KOPT-K1 (cell line): ENCODE measurements around the gene NUCB1.

Experiments
- H3K27ac ChIP-seq: fragments of 200-600 bp; sonication (generic); 2 replicates; pipeline ENCODE4 v1.5.1; 2016; ENCODE audit warnings: antibody characterized with exemption, mild to moderate bottlenecking, low read depth, low read length; ENCODE audit not compliant: poor library complexity, severe bottlenecking
- H3K36me3 ChIP-seq: fragments of 200-600 bp; sonication (generic); 2 replicates; pipeline ENCODE4 v1.5.1; 2017; ENCODE audit warnings: antibody characterized with exemption, mild to moderate bottlenecking, low read length, moderate library complexity; ENCODE audit not compliant: insufficient read depth
- H3K9me3 ChIP-seq: fragments of 200-600 bp; sonication (generic); 2 replicates; pipeline ENCODE4 v1.5.1; 2017; ENCODE audit warnings: antibody characterized with exemption, low read length, mild to moderate bottlenecking; ENCODE audit not compliant: insufficient read depth, poor library complexity, severe bottlenecking

The NUCB1 gene

DNA sequence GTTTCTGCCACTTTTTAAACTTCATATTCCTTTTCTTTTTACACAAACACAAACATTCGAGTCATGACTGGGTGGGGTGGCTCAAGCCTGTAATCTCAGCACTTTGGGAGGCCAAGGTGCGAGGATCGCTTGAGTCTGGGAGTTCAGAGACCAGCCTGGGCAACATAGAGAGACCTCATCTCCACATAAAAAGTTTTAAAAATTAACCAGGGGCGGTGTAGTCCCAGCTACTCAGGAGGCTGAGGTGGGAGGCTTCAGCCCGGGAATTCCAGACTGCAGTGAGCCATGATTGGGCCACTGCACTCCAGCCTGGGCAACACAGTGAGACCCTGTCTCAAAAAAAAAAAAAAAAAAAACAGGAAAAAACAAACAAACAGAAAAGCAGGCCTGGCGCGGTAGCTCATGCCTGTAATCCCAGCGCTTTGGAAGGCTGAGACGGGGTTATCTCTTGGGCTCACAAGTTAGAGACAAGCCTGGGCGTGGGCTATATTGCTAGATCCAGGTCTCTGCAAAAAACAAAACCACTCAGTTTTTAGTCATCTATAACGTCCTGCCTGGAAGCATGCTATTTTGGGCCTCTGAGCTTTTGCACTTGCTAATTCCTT, 54.0 kb downstream of the NUCB1 start:
- peak overlapping the region; percentile 88 for H3K27ac ChIP-seq
- peaks cover 22% of the 10 kb centered on the region for H3K36me3 ChIP-seq
- no peaks in the 10 kb centered on the region for H3K9me3 ChIP-seq

DNA sequence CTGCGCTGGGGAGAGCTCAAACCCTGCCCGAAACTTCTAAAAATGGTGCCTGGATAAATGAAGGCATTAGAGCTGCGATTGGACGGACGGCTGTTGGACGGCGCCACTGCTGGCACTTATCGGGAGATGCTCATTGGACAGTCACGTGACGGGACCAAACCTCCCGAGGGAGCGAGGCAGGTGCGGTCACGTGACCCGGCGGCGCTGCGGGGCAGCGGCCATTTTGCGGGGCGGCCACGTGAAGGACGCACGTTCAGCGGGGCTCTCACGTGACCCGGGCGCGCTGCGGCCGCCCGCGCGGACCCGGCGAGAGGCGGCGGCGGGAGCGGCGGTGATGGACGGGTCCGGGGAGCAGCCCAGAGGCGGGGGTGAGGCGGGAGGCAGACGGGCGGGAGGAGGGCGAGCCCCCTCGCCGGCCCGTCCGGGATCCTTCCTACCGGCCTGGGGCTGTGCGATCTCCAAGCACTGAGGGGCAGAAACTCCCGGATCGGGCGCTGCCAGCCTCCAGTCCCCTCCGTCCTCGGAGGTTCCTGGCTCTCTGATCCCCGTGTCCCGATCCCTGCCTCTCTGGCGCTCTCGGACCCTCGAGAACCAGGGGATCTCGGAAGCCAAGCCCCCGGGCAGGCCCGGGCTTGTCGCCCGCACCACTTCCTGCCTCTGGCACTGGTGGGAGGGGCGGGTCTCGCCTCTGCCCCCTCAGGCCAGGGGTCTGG, 54.6 kb downstream of the NUCB1 start, which contains the start of gene BAX:
BAX (plus strand) TSS at position 281 of the 713 bp plus-strand sequence; CDS start at position 335, 54 bp downstream.
- Histone ChIP-seq H3K9me3 (no peaks in the 10 kb centered on the region), H3K27ac (peak within 1 kb of the TSS; percentile 88), H3K36me3 (peaks cover 22% of the 10 kb centered on the region)

DNA sequence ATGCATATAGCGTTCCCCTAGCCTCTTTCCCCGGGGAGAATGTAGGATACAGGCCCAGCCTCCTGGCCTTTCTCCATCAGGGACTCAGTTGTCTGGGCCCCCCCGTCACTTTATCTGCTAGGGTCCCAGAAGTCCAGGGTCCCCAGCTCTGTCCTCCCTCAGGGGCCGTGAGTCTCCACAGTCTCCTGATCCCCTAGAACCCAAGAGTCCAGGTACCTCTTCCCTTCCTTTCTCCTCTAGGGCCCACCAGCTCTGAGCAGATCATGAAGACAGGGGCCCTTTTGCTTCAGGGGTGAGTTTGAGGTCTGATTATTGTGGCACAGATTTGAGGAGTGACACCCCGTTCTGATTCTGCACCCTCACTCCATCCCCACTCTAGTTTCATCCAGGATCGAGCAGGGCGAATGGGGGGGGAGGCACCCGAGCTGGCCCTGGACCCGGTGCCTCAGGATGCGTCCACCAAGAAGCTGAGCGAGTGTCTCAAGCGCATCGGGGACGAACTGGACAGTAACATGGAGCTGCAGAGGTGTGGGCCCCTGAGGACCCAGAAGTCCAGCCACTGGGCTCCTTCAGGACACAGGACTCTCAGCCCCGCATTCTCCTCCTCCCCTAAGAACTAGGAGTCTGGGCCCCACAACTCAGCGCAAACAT, 55.3 kb downstream of the NUCB1 start:
- Histone ChIP-seq H3K27ac (peak overlapping the region; percentile 88), H3K36me3 (peaks cover 22% of the 10 kb centered on the region), H3K9me3 (no peaks in the 10 kb centered on the region)

DNA sequence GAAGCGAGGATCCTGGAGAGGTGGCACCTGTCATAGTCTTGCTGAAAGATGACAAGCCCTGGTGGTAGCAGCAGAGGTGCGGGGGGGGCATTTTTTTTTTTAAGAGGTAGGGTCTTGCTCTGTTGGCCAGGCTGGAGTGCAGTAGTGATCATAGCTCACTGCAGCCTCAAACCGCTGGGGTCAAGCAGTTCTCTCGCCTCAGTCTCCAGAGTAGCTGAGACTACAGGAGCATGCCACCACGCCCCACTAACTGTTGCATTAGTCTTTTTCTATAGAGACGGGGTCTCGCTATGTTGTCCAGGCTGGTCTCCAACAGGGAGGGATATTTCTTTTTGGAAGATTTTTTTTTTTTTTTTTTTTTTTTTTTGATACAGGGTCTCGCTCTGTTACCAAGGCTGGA, 57.9 kb downstream of the NUCB1 start:
- Histone ChIP-seq H3K36me3 (peaks cover 30% of the 10 kb centered on the region), H3K9me3 (no peaks in the 10 kb centered on the region), H3K27ac (no peak overlapping the region)

DNA sequence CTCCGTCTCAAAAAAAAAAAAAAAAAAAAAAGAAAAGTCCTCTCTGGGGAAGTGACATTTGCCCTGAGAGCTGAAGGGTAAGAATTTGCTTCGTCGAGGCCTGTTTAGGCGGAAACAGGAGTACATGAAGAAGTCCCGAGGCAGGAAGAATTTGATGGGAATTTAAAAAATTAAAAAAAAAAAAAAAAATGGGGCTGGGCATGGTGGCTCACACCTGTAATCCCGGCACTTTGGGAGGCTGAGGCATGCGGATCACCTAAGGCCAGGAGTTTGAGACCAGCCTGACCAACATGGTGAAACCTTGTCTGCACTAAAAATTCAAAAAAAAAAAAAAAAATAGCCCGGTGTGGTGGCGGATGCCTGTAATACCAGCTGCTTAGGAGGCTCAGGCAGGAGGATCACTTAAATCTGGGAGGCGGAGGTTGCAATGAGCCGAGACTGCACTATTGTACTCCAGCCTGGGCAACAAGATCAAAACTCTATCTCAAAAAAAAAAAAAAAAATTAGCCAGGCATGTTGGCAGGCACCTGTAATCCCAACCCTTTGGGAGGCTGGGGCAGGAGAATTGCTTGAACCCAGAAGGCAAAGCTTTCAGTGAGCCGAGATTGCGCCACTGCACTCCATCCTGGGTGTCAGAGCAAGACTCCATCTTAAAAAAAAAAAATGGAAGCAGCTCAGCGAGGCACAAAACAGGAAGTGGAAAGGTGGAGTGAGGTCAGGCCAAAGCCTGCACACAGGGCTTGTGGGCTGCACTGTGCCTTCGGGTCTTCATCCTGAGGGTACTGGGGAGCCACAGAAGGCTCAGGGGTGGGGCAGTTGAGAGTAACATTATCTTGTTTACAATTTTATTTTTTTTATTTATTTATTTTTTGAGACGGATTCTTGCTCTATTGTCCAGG, 59.5 kb downstream of the NUCB1 start:
- Histone ChIP-seq H3K9me3 (no peaks in the 10 kb centered on the region), H3K36me3 (peaks cover 30% of the 10 kb centered on the region), H3K27ac (no peak overlapping the region)

DNA sequence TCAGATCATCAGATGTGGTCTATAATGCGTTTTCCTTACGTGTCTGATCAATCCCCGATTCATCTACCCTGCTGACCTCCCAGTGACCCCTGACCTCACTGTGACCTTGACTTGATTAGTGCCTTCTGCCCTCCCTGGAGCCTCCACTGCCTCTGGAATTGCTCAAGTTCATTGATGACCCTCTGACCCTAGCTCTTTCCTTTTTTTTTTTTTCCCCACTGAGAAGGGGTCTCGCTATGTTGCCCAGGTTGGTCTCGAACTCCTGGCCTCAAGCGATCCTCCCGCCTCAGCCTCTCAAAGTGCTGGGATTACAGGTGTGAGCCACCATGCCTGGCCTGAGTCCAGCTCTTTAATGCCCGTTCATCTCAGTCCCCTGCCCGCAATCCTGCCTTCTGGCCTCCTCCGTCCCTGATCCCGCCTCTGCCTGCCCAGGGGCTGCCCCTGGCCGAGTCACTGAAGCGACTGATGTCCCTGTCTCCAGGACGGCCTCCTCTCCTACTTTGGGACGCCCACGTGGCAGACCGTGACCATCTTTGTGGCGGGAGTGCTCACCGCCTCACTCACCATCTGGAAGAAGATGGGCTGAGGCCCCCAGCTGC, 61.0 kb downstream of the NUCB1 start:
- peaks cover 29% of the 10 kb centered on the region for H3K36me3 ChIP-seq
- no peaks in the 10 kb centered on the region for H3K9me3 ChIP-seq
- H3K27ac ChIP-seq = peak overlapping the region; percentile 85

DNA sequence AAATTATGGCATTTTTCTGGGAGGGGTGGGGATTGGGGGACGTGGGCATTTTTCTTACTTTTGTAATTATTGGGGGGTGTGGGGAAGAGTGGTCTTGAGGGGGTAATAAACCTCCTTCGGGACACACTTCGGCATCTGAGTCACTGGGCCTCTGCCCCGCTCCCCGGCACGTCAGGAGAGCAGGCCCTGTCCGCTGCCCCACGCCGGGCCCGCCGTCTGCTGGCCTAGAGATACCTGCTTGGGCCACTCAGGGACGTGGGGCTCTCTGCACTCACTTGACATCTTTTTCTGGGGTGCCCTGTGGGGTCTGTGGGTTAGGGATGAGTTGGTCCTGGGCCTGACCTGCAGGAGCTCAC, 61.5 kb downstream of the NUCB1 start:
- H3K9me3 ChIP-seq = no peaks in the 10 kb centered on the region
- H3K27ac ChIP-seq = peak overlapping the region; percentile 85
- peaks cover 31% of the 10 kb centered on the region for H3K36me3 ChIP-seq

DNA sequence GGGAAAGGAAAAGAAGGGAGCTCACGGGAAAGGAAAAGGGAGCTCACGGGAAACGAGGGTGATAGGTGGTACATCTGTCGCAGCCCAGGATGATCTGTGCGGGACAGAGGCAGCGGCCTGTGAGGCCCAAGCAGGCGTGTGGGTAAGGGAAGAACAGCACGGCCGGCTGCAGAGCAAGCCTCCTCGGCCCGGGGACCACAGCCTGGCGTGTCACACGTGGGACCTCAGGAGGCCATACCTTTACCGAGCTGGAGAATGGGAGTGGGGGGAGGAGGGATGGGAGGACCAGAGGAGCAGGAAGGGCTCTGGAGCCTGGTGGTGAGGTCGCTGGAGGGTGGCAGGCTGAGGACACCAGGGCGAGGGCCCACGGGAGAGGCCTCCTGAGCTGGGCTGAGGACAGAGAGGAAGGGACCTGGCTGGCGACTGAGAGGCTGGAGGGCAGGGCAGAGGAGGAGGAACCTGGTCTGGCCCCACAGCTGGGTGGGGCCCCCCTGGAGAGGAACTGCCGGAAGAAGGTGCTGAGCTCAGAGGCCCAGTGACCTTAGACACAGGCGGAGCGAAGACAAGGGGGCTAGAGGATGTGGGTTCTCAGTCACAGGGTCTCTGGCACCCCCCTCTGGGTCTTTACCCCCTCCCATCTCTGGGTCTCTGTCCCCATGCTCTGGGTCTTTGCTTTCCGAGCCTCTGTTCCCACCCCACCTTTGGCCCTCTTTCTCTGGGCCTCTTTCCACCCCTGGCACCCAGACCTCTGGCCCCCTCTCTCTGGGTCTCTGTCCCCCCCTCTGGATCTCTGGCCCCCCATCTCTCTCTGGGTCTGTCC, 62.1 kb downstream of the NUCB1 start:
- peaks cover 37% of the 10 kb centered on the region for H3K36me3 ChIP-seq

DNA sequence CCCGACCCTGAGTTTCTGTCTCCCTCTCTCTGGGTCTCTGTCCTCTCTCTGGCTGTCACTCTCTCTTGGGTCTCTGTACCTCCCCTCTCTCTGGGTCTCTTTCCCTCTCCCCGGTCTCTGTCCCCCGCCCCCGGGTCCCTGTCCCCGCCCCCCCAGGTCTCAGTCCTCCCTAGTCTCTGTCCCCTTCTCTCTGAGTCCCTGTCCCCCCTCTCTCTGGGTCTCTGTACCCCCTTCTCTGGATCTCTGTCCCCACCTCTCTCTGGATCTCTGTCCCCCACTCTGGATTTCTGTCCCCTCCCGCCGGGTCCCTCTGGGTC, 62.7 kb downstream of the NUCB1 start:
- Histone ChIP-seq H3K9me3 (no peaks in the 10 kb centered on the region), H3K27ac (peak overlapping the region; percentile 85), H3K36me3 (peaks cover 37% of the 10 kb centered on the region)

More for the DNA sequence above, 62.1 kb downstream of the NUCB1 start:
- Histone ChIP-seq H3K27ac (peak overlapping the region; percentile 85), H3K9me3 (no peaks in the 10 kb centered on the region)

DNA sequence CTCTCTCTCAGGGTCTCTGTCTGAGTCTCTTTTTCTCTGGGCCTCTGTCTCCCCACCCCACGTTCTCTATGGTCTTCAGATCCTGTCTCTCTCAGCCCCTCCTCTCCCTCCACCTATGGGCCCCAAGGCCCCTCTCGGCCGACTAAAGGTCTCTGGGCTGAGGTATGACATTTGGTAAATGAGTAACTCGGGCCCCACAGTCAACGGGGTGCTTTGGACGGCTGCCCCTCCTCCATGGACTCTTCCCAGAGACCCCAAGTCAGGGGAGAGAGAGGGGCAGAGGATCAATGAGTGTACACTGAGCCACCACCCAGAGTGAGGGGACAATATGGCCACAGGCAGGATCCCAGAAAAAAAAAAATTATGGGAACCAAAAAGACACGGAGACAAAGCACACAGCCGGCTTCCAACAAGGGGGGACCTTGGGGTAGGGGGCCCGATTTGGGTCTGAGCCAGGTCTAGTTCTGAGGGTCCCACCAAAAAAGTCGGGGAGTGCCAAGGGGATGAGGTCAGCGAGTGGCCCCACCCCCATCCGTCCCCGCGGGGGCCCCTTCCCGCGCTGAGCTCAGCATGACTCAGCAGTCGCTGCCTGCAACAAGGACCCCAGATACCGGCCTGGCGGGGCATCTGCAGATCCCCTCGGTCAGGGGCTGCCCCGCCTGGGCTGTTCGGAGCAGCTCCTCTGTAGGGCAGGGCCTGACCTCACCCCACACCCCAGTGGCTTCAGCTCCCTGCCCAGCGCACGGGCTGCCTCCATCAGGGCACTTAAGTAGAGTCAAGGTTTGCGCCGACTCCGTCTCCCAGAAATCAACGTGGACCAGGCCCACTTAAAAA, 63.5 kb downstream of the NUCB1 start:
- no peaks in the 10 kb centered on the region for H3K9me3 ChIP-seq
- H3K27ac ChIP-seq = peak overlapping the region; percentile 85
- H3K36me3 ChIP-seq = peaks cover 36% of the 10 kb centered on the region

DNA sequence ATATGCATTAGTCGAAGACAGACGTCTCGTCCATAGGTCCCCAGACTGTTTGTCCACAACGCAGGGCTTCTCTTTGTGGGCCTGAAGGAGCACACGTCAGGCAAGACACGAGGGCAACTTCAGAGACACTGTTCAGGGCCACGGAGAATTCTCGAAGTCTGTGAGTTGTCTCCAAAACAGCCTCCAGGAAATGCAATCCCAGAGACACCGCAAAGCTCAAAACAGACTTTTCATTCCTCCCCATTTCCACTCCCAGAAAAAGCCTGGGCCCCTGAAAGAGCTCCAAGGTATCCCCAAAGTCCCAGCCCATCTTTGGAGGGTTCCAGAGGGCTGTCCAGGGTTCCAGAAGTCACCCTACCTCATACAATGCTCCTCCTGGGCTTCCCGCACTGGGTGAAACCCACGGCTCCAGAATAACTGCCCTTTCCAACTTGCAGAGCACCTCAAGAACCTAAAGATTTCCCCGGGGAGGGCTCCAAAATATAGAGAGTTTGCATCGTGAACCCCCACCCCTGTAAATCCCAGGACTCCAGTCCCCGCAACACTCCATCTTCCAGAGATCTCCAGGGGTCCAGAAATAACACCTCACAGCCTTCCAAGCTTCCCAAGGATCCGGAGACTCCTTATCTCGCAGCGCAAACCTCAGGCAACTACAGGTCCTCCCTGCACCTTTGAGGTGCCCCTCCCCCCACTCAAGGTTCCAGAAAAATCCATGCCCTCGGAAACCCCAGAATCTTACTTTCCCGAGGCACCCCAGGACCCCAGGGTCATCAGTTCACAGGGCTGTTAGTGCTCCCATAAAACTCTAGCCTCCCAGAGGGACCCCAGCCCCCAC, 64.3 kb downstream of the NUCB1 start:
- no peaks in the 10 kb centered on the region for H3K9me3 ChIP-seq
- peak overlapping the region; percentile 85 for H3K27ac ChIP-seq

DNA sequence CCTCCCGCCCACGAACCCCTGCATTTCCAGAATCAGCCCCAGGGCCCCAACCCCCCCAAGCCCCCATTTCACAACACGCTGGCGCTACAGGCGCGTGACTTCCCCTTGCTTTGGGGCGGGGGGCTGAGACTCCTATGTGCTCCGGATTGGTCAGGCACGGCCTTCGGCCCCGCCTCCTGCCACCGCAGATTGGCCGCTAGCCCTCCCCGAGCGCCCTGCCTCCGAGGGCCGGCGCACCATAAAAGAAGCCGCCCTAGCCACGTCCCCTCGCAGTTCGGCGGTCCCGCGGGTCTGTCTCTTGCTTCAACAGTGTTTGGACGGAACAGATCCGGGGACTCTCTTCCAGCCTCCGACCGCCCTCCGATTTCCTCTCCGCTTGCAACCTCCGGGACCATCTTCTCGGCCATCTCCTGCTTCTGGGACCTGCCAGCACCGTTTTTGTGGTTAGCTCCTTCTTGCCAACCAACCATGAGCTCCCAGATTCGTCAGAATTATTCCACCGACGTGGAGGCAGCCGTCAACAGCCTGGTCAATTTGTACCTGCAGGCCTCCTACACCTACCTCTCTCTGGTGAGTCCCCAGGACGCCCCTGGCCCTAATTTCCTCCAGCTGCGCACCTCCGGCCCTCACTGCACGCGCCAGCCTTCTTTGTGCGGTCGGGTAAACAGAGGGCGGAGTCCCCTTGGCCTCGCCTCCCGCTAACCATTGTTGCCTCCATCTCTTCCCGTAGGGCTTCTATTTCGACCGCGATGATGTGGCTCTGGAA, 65.1 kb downstream of the NUCB1 start, which contains the start of gene FTL:
FTL (plus strand) TSS at position 270 of the 766 bp plus-strand sequence; CDS start at position 469, 199 bp downstream.
- Histone ChIP-seq H3K36me3 (peaks cover 49% of the 10 kb centered on the region), H3K27ac (peak within 1 kb of the TSS; percentile 85), H3K9me3 (no peaks in the 10 kb centered on the region)

More for the DNA sequence above, 64.3 kb downstream of the NUCB1 start:
- H3K36me3 ChIP-seq = peaks cover 41% of the 10 kb centered on the region
